HEK293T (cell line): Measurements from ENCODE around the gene COPS2.
"Not testable (repeated sequence)": the region's sequence is repeated elsewhere in the genome, so short reads cannot be mapped to it uniquely, and the experiment has no call there.

ENCODE experiments used
- CTCF ChIA-PET: fragments of 350-600 bp; formaldehyde crosslinking; extraction: SDS; loops from one replicate; lab custom pipeline; 2021; ENCODE audit warnings: antibody characterized with exemption, inconsistent platforms; lab: Yijun Ruan, JAX
- POLR2A ChIA-PET: fragments of 350-600 bp; formaldehyde crosslinking; extraction: SDS; loops from one replicate; lab custom pipeline; 2020; ENCODE audit warnings: antibody characterized with exemption, inconsistent platforms; lab: Yijun Ruan, JAX
- DNase-seq: peaks from one replicate; pipeline ENCODE4 v3.0.0; 2012; ENCODE audit warnings: mixed read lengths; ENCODE audit errors: extremely low spot score
- ARNT ChIP-seq: fragments of 450-650 bp; IDR thresholded peaks from 2 replicates; pipeline ENCODE4 v1.6.1; 2017; ENCODE audit warnings: mild to moderate bottlenecking
- BHLHE40 ChIP-seq: fragments of 450-650 bp; IDR thresholded peaks from 2 replicates; pipeline ENCODE4 v1.6.1; 2016; ENCODE audit warnings: mild to moderate bottlenecking, moderate library complexity, borderline replicate concordance
- CTBP1 ChIP-seq: fragments of 450-650 bp; IDR thresholded peaks from 2 replicates; pipeline ENCODE4 v1.6.1; 2016; ENCODE audit warnings: borderline replicate concordance
- ELF4 ChIP-seq: fragments of 450-650 bp; IDR thresholded peaks from 2 replicates; pipeline ENCODE4 v1.6.1; 2017; ENCODE audit warnings: antibody characterized with exemption
- FOXA1 ChIP-seq: fragments of 450-650 bp; IDR thresholded peaks from 2 replicates; pipeline ENCODE4 v1.6.1; 2016; ENCODE audit warnings: mild to moderate bottlenecking
- FOXK2 ChIP-seq: fragments of 450-650 bp; IDR thresholded peaks from 2 replicates; pipeline ENCODE4 v1.6.1; 2016; ENCODE audit warnings: mild to moderate bottlenecking
- FOXM1 ChIP-seq: fragments of 450-650 bp; IDR thresholded peaks from 2 replicates; pipeline ENCODE4 v1.6.1; 2017; ENCODE audit warnings: mild to moderate bottlenecking, borderline replicate concordance
- HDGF ChIP-seq: fragments of 450-650 bp; IDR thresholded peaks from 2 replicates; pipeline ENCODE4 v1.6.1; 2017; ENCODE audit warnings: antibody characterized with exemption, borderline replicate concordance
- L3MBTL2 ChIP-seq: fragments of 450-650 bp; conservative IDR thresholded peaks from 2 replicates; pipeline ENCODE4 v1.6.1; 2016; ENCODE audit warnings: mild to moderate bottlenecking
- LEF1 ChIP-seq: fragments of 450-650 bp; IDR thresholded peaks from 2 replicates; pipeline ENCODE4 v1.6.1; 2017; ENCODE audit warnings: mild to moderate bottlenecking, borderline replicate concordance
- NFRKB ChIP-seq: fragments of 450-650 bp; IDR thresholded peaks from 2 replicates; pipeline ENCODE4 v1.6.1; 2016; ENCODE audit warnings: mild to moderate bottlenecking, moderate library complexity
- PKNOX1 ChIP-seq: fragments of 450-650 bp; IDR thresholded peaks from 2 replicates; pipeline ENCODE4 v1.6.1; 2016
- SP1 ChIP-seq: fragments of 450-650 bp; IDR thresholded peaks from 2 replicates; pipeline ENCODE4 v1.6.1; 2017
- SUZ12 ChIP-seq: fragments of 450-650 bp; IDR thresholded peaks from 2 replicates; pipeline ENCODE4 v1.6.1; 2016; ENCODE audit warnings: mild to moderate bottlenecking
- TARDBP ChIP-seq: fragments of 450-650 bp; IDR thresholded peaks from 2 replicates; pipeline ENCODE4 v1.6.1; 2016
- ZNF384 ChIP-seq: fragments of 450-650 bp; IDR thresholded peaks from 2 replicates; pipeline ENCODE4 v1.6.1; 2016

Gene COPS2

GRCh38 chr15:49178497-49178896, 23.1 kb upstream of the COPS2 start:
- POLR2A ChIA-PET = interaction anchor here (2.1 kb wide), 1 partner anchor 9 kb away, joined by 12 read pairs; the partner anchor contains the start of gene GALK2
- no peak for TF ChIP-seq FOXA1
- no peak for TF ChIP-seq SUZ12
- no peak for TF ChIP-seq FOXK2
- TF ChIP-seq NFRKB = no peak
- no peak for TF ChIP-seq ELF4
- no peak for TF ChIP-seq FOXM1
- TF ChIP-seq CTBP1 = no peak
- no peak for TF ChIP-seq ZNF384
- no peak for TF ChIP-seq TARDBP
- TF ChIP-seq LEF1 = no peak
- no peak for TF ChIP-seq ARNT
- CTCF ChIA-PET = no interaction called here
- DNase-seq = no peak

GRCh38 chr15:49175582-49176397, 20.4 kb upstream of the COPS2 start:
- DNase-seq, CTCF ChIA-PET, POLR2A ChIA-PET: not testable (repeated sequence)

DNA sequence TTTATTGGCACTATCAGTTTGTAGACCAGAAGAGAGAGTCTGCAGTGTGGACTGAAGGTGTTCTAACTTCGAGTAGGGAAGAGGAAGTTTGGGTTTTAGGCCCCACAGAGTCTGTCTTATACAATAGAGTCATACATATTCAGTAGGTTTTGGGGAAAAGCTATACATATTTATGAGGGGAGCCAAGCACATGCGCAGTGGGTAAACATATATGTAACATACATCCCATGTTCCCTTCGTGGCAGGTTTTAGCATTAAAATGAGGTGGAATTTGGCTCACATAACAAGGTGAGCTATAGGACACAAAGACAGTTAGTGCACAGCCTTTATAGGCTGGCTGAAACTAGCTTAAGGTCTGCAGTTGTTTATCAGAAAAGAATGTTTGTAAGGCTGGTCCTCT, 19.5 kb upstream of the COPS2 start:
- CTCF ChIA-PET = no interaction called here
- no peak for TF ChIP-seq ELF4
- no peak for TF ChIP-seq BHLHE40
- TF ChIP-seq SUZ12 = no peak
- TF ChIP-seq FOXA1 = no peak
- no peak for TF ChIP-seq NFRKB
- TF ChIP-seq TARDBP = no peak
- no peak for TF ChIP-seq FOXM1
- no peak for TF ChIP-seq ARNT
- TF ChIP-seq FOXK2 = no peak
- no peak for TF ChIP-seq PKNOX1
- no peak for TF ChIP-seq L3MBTL2
- POLR2A ChIA-PET = no interaction called here
- DNase-seq = no peak

GRCh38 chr15:49171790-49172189, 16.4 kb upstream of the COPS2 start:
- DNase-seq = no peak
- ChIA-PET CTCF (no interaction called here), POLR2A (no interaction called here)
- TF ChIP-seq PKNOX1 = no peak
- TF ChIP-seq ZNF384 = no peak
- TF ChIP-seq ARNT = no peak
- TF ChIP-seq HDGF = no peak
- TF ChIP-seq FOXM1 = no peak
- TF ChIP-seq L3MBTL2 = no peak
- no peak for TF ChIP-seq SUZ12
- TF ChIP-seq NFRKB = no peak
- no peak for TF ChIP-seq BHLHE40
- TF ChIP-seq SP1 = no peak
- TF ChIP-seq CTBP1 = no peak
- TF ChIP-seq ELF4 = no peak
- no peak for TF ChIP-seq FOXA1
- no peak for TF ChIP-seq LEF1
- TF ChIP-seq FOXK2 = no peak
- TF ChIP-seq TARDBP = no peak

DNA sequence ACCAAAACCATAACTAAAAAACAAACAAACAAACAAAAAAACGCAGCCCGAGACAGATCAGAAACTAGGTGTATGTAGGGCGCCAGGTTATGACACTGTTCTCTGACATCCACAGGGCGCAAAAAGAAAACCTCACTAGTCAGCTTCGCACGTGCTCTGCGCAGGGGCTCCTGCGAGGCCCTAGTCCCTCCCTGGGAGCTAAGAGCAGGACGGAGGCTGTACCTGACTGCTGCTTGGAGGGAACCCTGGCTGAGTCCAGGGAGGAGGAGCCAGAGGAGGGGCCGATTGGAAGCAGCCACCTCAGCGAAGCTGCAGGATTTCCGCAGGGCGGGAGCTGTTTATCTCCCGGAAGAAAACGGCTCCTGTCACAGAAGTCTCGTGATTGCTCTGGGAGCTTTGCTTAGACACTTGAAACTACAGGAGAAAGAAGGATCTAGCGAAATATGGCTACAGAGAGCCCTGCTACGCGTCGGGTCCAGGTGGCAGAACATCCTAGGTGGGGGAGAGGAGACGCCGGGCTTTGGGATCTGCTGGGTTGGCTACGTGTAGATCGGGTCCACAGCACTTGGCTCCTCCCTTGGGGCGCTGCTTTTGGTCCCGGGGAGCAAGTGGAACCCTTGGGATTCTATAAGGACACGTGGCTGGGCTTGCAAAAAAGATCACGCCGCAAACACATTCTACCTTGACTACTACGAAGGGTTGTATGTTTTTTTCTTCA, 14.6 kb upstream of the COPS2 start, which contains the start of gene GALK2:
GALK2 (plus strand) TSS at position 368 of the 718 bp plus-strand sequence; CDS start at position 444, 76 bp downstream.
- peak; percentile 78 for DNase-seq
- POLR2A ChIA-PET = interaction anchor here (0.5 to 2.0 kb wide), 10 partner anchors 9 to 292 kb away, joined by 3 to 22 read pairs (median 4); partner anchors contain the start of genes COPS2 and EID1
- CTCF ChIA-PET = no interaction called here
- TF ChIP-seq FOXM1 (no peak), ZNF384 (no peak), TARDBP (no peak), SP1 (no peak), NFRKB (no peak), L3MBTL2 (peak; percentile 97), ARNT (no peak), FOXK2 (no peak), PKNOX1 (0 out of 2 replicates have a peak, but pooled peaks have one; percentile 8), SUZ12 (no peak), CTBP1 (no peak), BHLHE40 (no peak), FOXA1 (no peak), HDGF (no peak), LEF1 (no peak), ELF4 (no peak)
